B cell (primary cell): ENCODE results near the gene STXBP4. TPM values are rescaled to one million over a fixed set of nuclear protein-coding genes. Genes with fewer than 3 reads are reported as not detected.

Experiments used
- ATAC-seq: fragments of 200-7000 bp; cut with Tn5 transposase; one replicate; pipeline ENCODE4 v1.10.0; 2021; ENCODE audit warnings: low read depth, mild to moderate bottlenecking, moderate number of reproducible peaks, moderate library complexity
- CTCF ChIA-PET: fragments of 350-600 bp; sonication (Branson Sonifier 250); formaldehyde crosslinking; loops from one replicate; lab custom pipeline; 2021; ENCODE audit warnings: antibody characterized with exemption, inconsistent platforms; lab: Charles Lee
- POLR2A ChIA-PET: fragments of 350-600 bp; sonication (Branson Sonifier 250); formaldehyde crosslinking; loops from one replicate; lab custom pipeline; 2021; ENCODE audit warnings: antibody characterized with exemption; lab: Charles Lee
- DNase-seq: peaks from one replicate; pipeline ENCODE4 v3.0.0; 2013
- H2AFZ ChIP-seq: 2 replicates; pipeline ENCODE4 v1.6.1; 2012; ENCODE audit warnings: mild to moderate bottlenecking, low read depth, low read length; ENCODE audit not compliant: insufficient read depth, poor library complexity, severe bottlenecking
- H3K27ac ChIP-seq, 2 donors: 1 replicate in 1 of 2; 2 replicates in 1 of 2; pipeline ENCODE4 v1.5.1; 2012 to 2013; ENCODE audit warnings: low read length in 2 of 2, mild to moderate bottlenecking in 2 of 2, moderate library complexity in 1 of 2
- H3K27me3 ChIP-seq, 4 experiments: fragments of 200-600 bp in 1 of 4; sonication (generic) in 1 of 4; replicated peaks in 1 of 4; 1 replicate in 2 of 4; 2 replicates in 2 of 4; pipeline versions ENCODE4 v1.6.1 to v1.7.0; 2013 to 2016; ENCODE audit warnings: low read length in 3 of 4, mild to moderate bottlenecking in 2 of 4, mixed read lengths in 1 of 4, moderate library complexity in 1 of 4; ENCODE audit not compliant: insufficient read depth in 4 of 4, control insufficient read depth in 3 of 4; ENCODE audit errors: control extremely low read depth in 1 of 4
- H3K36me3 ChIP-seq, 2 experiments: replicated peaks in 1 of 2; 1 replicate in 1 of 2; 2 replicates in 1 of 2; pipeline versions ENCODE4 v1.6.1 to v1.7.1; 2013; ENCODE audit warnings: low read length in 1 of 2; ENCODE audit not compliant: insufficient read depth in 2 of 2, control insufficient read depth in 1 of 2; ENCODE audit errors: control extremely low read depth in 1 of 2, extremely low read depth in 1 of 2
- H3K4me1 ChIP-seq, 2 donors: fragments of 200-600 bp in 1 of 2; sonication (generic) in 1 of 2; 1 replicate in 1 of 2; 2 replicates in 1 of 2; pipeline versions ENCODE4 v1.5.1 to v1.6.1; 2013 to 2017; ENCODE audit warnings: low read length in 2 of 2; ENCODE audit not compliant: control insufficient read depth in 2 of 2, insufficient read depth in 2 of 2
- H3K4me2 ChIP-seq: replicated peaks from 2 replicates; pipeline ENCODE3; 2012; ENCODE audit warnings: mild to moderate bottlenecking, low read depth, low read length; ENCODE audit not compliant: poor library complexity, severe bottlenecking
- H3K4me3 ChIP-seq, 5 experiments: fragments of 200-600 bp in 1 of 5; sonication (generic) in 1 of 5; 1 replicate in 3 of 5; 2 replicates in 2 of 5; pipeline versions ENCODE4 v1.5.1 to v1.7.0; 2011 to 2016; ENCODE audit warnings: low read length in 4 of 5, mild to moderate bottlenecking in 4 of 5, low read depth in 2 of 5, control low read depth in 1 of 5, moderate library complexity in 1 of 5; ENCODE audit not compliant: insufficient read depth in 1 of 5; ENCODE audit errors: control extremely low read depth in 1 of 5, extremely low read depth in 1 of 5
- H3K79me2 ChIP-seq: fragments of 200-600 bp; sonication (generic); one replicate; pipeline ENCODE4 v1.6.0; 2016; ENCODE audit warnings: low read length; ENCODE audit not compliant: control insufficient read depth, insufficient read depth
- H3K9ac ChIP-seq: fragments of 200-600 bp; sonication (generic); 2 replicates; pipeline ENCODE4 v1.6.1; 2017; ENCODE audit warnings: mild to moderate bottlenecking, low read length, moderate library complexity
- H3K9me3 ChIP-seq, 3 donors: one replicate each; pipeline versions ENCODE4 v1.6.1 to v1.7.1; 2013; ENCODE audit warnings: low read length in 2 of 3; ENCODE audit not compliant: control insufficient read depth in 2 of 3, insufficient read depth in 1 of 3; ENCODE audit errors: control extremely low read depth in 1 of 3
- H4K20me1 ChIP-seq: 2 replicates; pipeline ENCODE4 v1.6.0; 2012; ENCODE audit warnings: mild to moderate bottlenecking, low read length; ENCODE audit not compliant: insufficient read depth, control insufficient read depth, poor library complexity, severe bottlenecking
- H3K27ac Mint-ChIP-seq: one replicate; pipeline ENCODE4 v1.8.0; 2021; ENCODE audit warnings: mixed read lengths
- H3K27me3 Mint-ChIP-seq: one replicate; pipeline ENCODE4 v1.8.0; 2021; ENCODE audit warnings: mixed read lengths
- H3K4me1 Mint-ChIP-seq: one replicate; pipeline ENCODE4 v1.8.0; 2021; ENCODE audit warnings: mixed read lengths
- H3K4me3 Mint-ChIP-seq: one replicate; pipeline ENCODE4 v1.8.0; 2021; ENCODE audit warnings: mixed read lengths
- H3K9me3 Mint-ChIP-seq: one replicate; pipeline ENCODE4 v1.8.0; 2022; ENCODE audit warnings: mixed read lengths; ENCODE audit not compliant: insufficient read depth
- CTCF ChIP-seq: fragments of 200-600 bp; IDR thresholded peaks from one replicate; pipeline ENCODE4 v1.8.0; 2022; ENCODE audit warnings: antibody characterized with exemption, mild to moderate bottlenecking
- EZH2 ChIP-seq: IDR thresholded peaks from 2 replicates; pipeline ENCODE4 v1.6.1; 2012; ENCODE audit warnings: borderline replicate concordance, low read depth, mild to moderate bottlenecking, moderate library complexity, low read length; ENCODE audit not compliant: insufficient read depth, poor library complexity, severe bottlenecking
- WGBS: methylation state at CpG from one replicate; pipeline ENCODE4 v1.1.5; 2013; ENCODE audit warnings: missing lambda C conversion rate; ENCODE audit not compliant: insufficient coverage; 5-methylcytosine and 5-hydroxymethylcytosine counted together
- intact Hi-C: fragments of 100-400 bp; cut with micrococcal nuclease; formaldehyde crosslinking; loops from one replicate; pipeline ENCODE4 v1.10.0; 2022
- polyA plus RNA-seq: library from polyadenylated mRNA; depleted of rRNA; stranded (reverse); fragments of >200 nt; gene quantifications from 2 replicates; pipeline ENCODE4 v1.2.3, GENCODE V29; 2012
- total RNA-seq, 2 donors: library from RNA; stranded (reverse); fragments of 120-200 nt in 1 of 2; gene quantifications; 1 replicate in 1 of 2; 2 replicates in 1 of 2; pipeline versions ENCODE4 v1.2.3 to v1.2.4, GENCODE V29; 2013 to 2022

The STXBP4 gene
- total and polyA plus RNA-seq, 2 donors (not counting 1 experiment from before 2014, with no cell fraction given), result 1.2 to 11.4 TPM

DNA sequence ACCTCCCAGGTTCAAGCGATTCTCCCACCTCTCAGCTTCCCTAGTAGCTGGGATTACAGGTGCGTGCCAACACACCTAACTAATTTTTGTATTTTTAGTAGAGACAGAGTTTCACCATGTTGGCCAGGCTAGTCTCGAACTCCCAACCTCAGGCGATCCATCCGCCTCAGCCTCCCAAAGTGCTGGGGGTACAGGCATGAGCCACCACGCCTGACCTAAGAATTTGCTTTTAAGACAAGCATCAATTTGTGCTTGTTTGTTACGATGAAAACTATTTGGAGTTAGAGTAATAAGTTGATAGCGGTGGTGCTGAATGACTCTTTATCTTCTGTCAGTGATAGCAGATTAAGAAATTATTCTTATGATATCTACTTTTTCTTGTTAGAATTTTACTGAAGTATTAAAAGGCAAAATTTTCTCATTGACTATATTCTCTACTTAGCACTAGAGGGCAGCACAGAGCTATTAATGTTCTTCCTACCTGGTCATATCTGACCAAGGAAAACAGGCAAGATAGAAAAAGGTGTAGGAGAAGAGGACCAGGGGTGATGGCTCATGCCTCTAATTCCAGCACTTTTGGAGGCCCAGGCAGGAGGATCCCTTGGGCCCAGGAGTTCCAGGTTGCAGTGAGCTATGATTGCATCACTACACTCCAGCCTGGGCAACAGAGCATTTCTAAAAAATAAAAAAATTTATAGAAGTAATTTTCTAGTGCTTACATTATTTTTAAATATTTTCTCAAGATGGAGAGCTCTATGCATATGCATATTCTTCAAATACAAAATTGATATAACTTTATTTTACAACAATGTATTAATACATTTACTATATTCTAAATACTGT lies 24.5 kb downstream of the STXBP4 start:
- CTCF ChIA-PET, result interaction anchor here (0.6 to 4.5 kb wide), 40 partner anchors 8 to 609 kb away, joined by 3 to 82 read pairs (median 4); partner anchors contain the start of genes SMIM36 and STXBP4
- Mint-ChIP-seq H3K27me3 (no peaks in the 10 kb centered on the region), H3K27ac (no peak overlapping the region), H3K4me1 (no peaks in the 10 kb centered on the region), H3K9me3 (no peaks in the 10 kb centered on the region), H3K4me3 (no peak overlapping the region)
- H3K4me1 ChIP-seq, result no peaks in the 10 kb centered on the region
- H3K4me3 ChIP-seq, result no peak overlapping the region
- H3K9me3 ChIP-seq, result no peaks in the 10 kb centered on the region
- H3K9ac ChIP-seq, result no peak overlapping the region
- H3K4me2 ChIP-seq, result no peak overlapping the region
- no peaks in the 10 kb centered on the region for H4K20me1 ChIP-seq
- ATAC-seq (no peak), DNase-seq (peak; percentile 68)
- no peaks in the 10 kb centered on the region for H3K27me3 ChIP-seq
- TF ChIP-seq EZH2, result no peak
- TF ChIP-seq CTCF, result peak; percentile 92
- no peak overlapping the region for H2AFZ ChIP-seq
- H3K79me2 ChIP-seq, result no peaks in the 10 kb centered on the region
- H3K27ac ChIP-seq, result no peak overlapping the region
- WGBS, result 83% methylated on average over 3 of the region's 8 CpGs
- POLR2A ChIA-PET, result no interaction called here
- peaks cover 0 to 2% of the 10 kb centered on the region in 2 experiments for H3K36me3 ChIP-seq
- intact Hi-C loops, result loop anchor here (1.0 to 2.0 kb wide), 2 partner anchors 303 to 356 kb away; no protein-coding TSS in a partner anchor

GRCh38 chr17:54996441-54996840 lies 27.9 kb downstream of the STXBP4 start:
- Histone ChIP-seq H3K4me2 (no peak overlapping the region), H3K36me3 (peaks cover 0 to 2% of the 10 kb centered on the region in 2 experiments), H3K4me1 (no peaks in the 10 kb centered on the region), H3K27me3 (no peaks in the 10 kb centered on the region), H3K4me3 (no peak overlapping the region), H3K9ac (no peak overlapping the region), H3K79me2 (no peaks in the 10 kb centered on the region), H3K27ac (no peak overlapping the region), H3K9me3 (no peaks in the 10 kb centered on the region), H2AFZ (no peak overlapping the region), H4K20me1 (no peaks in the 10 kb centered on the region)
- intact Hi-C loops, result no loop called here
- Mint-ChIP-seq H3K27me3 (no peaks in the 10 kb centered on the region), H3K4me1 (no peaks in the 10 kb centered on the region), H3K9me3 (no peaks in the 10 kb centered on the region), H3K27ac (no peak overlapping the region), H3K4me3 (no peak overlapping the region)
- POLR2A ChIA-PET, result no interaction called here
- ATAC-seq, result no peak
- CTCF ChIA-PET, result interaction anchor here (0.7 to 2.5 kb wide), 5 partner anchors 9 to 516 kb away, joined by 3 to 14 read pairs (median 4); no protein-coding TSS in a partner anchor
- whole genome bisulfite sequencing, result no CpG with 5 or more reads among the region's 1 CpG
- TF ChIP-seq CTCF (no peak), EZH2 (no peak)
- no peak for DNase-seq
